ENCODE measurements around the gene GNL2.

DNA sequence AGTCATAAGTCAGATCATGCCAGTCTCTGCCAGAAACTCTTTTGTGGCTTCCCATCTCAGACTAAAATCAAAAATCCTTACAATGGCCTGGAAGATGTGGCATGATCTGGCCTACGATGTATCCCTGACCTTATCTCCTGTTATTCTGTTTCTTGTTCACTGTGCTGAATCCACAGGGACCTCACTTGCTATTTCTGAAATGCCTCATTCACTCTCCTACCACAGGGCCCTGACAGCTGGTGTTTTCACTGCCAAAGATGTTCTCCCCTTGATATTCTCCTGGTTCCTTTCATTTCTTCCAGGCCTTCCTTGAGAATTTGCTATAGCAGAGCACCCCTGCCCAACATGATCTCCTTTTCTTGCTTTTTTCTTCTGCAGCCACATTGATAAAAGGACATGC is 37.3 kb downstream of the GNL2 start:
- TF ChIP-seq, protein P1, sequence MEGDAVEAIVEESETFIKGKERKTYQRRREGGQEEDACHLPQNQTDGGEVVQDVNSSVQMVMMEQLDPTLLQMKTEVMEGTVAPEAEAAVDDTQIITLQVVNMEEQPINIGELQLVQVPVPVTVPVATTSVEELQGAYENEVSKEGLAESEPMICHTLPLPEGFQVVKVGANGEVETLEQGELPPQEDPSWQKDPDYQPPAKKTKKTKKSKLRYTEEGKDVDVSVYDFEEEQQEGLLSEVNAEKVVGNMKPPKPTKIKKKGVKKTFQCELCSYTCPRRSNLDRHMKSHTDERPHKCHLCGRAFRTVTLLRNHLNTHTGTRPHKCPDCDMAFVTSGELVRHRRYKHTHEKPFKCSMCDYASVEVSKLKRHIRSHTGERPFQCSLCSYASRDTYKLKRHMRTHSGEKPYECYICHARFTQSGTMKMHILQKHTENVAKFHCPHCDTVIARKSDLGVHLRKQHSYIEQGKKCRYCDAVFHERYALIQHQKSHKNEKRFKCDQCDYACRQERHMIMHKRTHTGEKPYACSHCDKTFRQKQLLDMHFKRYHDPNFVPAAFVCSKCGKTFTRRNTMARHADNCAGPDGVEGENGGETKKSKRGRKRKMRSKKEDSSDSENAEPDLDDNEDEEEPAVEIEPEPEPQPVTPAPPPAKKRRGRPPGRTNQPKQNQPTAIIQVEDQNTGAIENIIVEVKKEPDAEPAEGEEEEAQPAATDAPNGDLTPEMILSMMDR (IDR thresholded peaks at IDR 0.05): no peak
- TF ChIP-seq EP300 (IDR thresholded peaks at IDR 0.05): no peak
- TF ChIP-seq POLR2A (IDR thresholded peaks at IDR 0.05): no peak

Data from tibial nerve (tissue), 4 donors.